HepG2 (cell line): ENCODE data around the gene SH3PXD2A. TPM values are rescaled to one million over a fixed set of nuclear protein-coding genes. Genes with fewer than 3 reads are reported as not detected.
A peak's percentile ranks its signal among the peaks of the same experiment; 100 is the strongest.

Source experiments
- ATAC-seq: fragments of 200-7000 bp; cut with Tn5 transposase; 3 replicates; pipeline ENCODE4 v1.9.1; 2020; ENCODE audit warnings: mild to moderate bottlenecking, moderate library complexity
- BruUV-seq: library from RNA; stranded (reverse); fragments of 400-500 nt; replicated peaks from 2 replicates; lab custom pipeline; 2021; lab: Mats Ljungman, UMichigan
- CTCF ChIA-PET: fragments of 300-600 bp; formaldehyde crosslinking; extraction: SDS; loops from one replicate; lab custom pipeline; 2021; ENCODE audit warnings: low total read pairs, inconsistent platforms, low intra/inter-chr PET ratio; lab: Yijun Ruan, JAX
- POLR2A ChIA-PET: fragments of 350-600 bp; sonication (Branson Sonifier 250); formaldehyde crosslinking; loops from one replicate; lab custom pipeline; 2020; ENCODE audit warnings: antibody characterized with exemption, inconsistent platforms; lab: Yijun Ruan, JAX
- DNase-seq: peaks from one replicate; pipeline ENCODE4 v3.0.0-alpha.2; 2015; ENCODE audit warnings: low spot score
- FAIRE-seq: peaks from 3 replicates; lab custom pipeline; 2011; peaks lifted over from hg19 to GRCh38; lab: Jason Lieb, UNC
- H2AFZ ChIP-seq: one replicate; pipeline ENCODE4 v1.6.1; 2011; ENCODE audit warnings: low read length, inconsistent platforms
- H3K27ac ChIP-seq: fragments of 300-600 bp; 3 replicates; pipeline ENCODE4 v1.8.0; 2011; ENCODE audit warnings: mixed run types, mild to moderate bottlenecking, mixed read lengths, low read length, inconsistent platforms; ENCODE audit not compliant: insufficient read depth; ENCODE audit errors: extremely low read length
- H3K27me3 ChIP-seq, 2 experiments: fragments of 200-600 bp in 1 of 2; 2 replicates in 1 of 2; 3 replicates in 1 of 2; pipeline versions ENCODE4 v1.6.0 to v1.8.0; 2011; ENCODE audit warnings: low read length in 2 of 2, mild to moderate bottlenecking in 2 of 2, moderate library complexity in 2 of 2, inconsistent platforms in 1 of 2; ENCODE audit not compliant: insufficient read depth in 2 of 2, control insufficient read depth in 1 of 2
- H3K36me3 ChIP-seq, 2 experiments: fragments of 200-600 bp in 1 of 2; replicated peaks in 1 of 2; 2 replicates in 1 of 2; 3 replicates in 1 of 2; pipeline versions ENCODE4 v1.5.1 to v1.8.0; 2011; ENCODE audit warnings: low read length in 2 of 2, inconsistent platforms in 1 of 2; ENCODE audit not compliant: insufficient read depth in 2 of 2, control insufficient read depth in 1 of 2
- H3K4me1 ChIP-seq: 2 replicates; pipeline ENCODE4 v1.5.1; 2012; ENCODE audit warnings: low read length, inconsistent platforms; ENCODE audit not compliant: insufficient read depth
- H3K4me2 ChIP-seq: 2 replicates; pipeline ENCODE4 v1.6.0; 2011; ENCODE audit warnings: low read depth, low read length, inconsistent platforms
- H3K4me3 ChIP-seq, 3 experiments: fragments of 200-600 bp in 1 of 3; sonication (generic), shearing (Covaris generic) in 1 of 3; replicated peaks in 1 of 3; 2 replicates each; pipeline ENCODE4 v1.5.1; 2011 to 2016; ENCODE audit warnings: low read length in 3 of 3, inconsistent platforms in 2 of 3, low read depth in 2 of 3, mild to moderate bottlenecking in 2 of 3, control low read depth in 1 of 3, mixed read lengths in 1 of 3; ENCODE audit not compliant: insufficient read depth in 1 of 3
- H3K79me2 ChIP-seq: one replicate; pipeline ENCODE4 v1.6.1; 2011; ENCODE audit warnings: low read length, inconsistent platforms; ENCODE audit not compliant: insufficient read depth
- H3K9ac ChIP-seq: 2 replicates; pipeline ENCODE4 v1.6.0; 2011; ENCODE audit warnings: mild to moderate bottlenecking, low read depth, low read length, inconsistent platforms; ENCODE audit not compliant: insufficient read depth
- H3K9me3 ChIP-seq: 2 replicates; pipeline ENCODE4 v1.5.1; 2012; ENCODE audit warnings: mild to moderate bottlenecking, low read length
- H4K20me1 ChIP-seq: 2 replicates; pipeline ENCODE4 v1.6.0; 2011; ENCODE audit warnings: inconsistent platforms, mild to moderate bottlenecking, low read length, moderate library complexity; ENCODE audit not compliant: insufficient read depth
- ATF6 ChIP-seq: sonication (generic); formaldehyde crosslinking; conservative IDR thresholded peaks from 2 replicates; pipeline ENCODE4 v1.4.0; 2020; ENCODE audit warnings: missing genetic modification reagents
- FOXM1 ChIP-seq: sonication (generic); formaldehyde crosslinking; IDR thresholded peaks from 2 replicates; pipeline ENCODE4 v1.5.0; 2020; ENCODE audit warnings: missing genetic modification reagents
- IKZF4 ChIP-seq: sonication (generic); formaldehyde crosslinking; IDR thresholded peaks from 2 replicates; pipeline ENCODE4 v1.5.1; 2020; ENCODE audit warnings: borderline replicate concordance, mild to moderate bottlenecking, low read depth, missing genetic modification reagents; ENCODE audit errors: not compliant biosample characterization
- KDM1A ChIP-seq: IDR thresholded peaks from 2 replicates; pipeline ENCODE4 v1.6.1; 2016; ENCODE audit warnings: missing compliant biosample characterization
- KLF11 ChIP-seq: IDR thresholded peaks from 2 replicates; pipeline ENCODE4 v1.6.1; 2016; ENCODE audit warnings: missing compliant biosample characterization
- NR2F1 ChIP-seq, 2 experiments: fragments of 450-650 bp in 1 of 2; formaldehyde crosslinking in 1 of 2; IDR thresholded peaks; 2 replicates each; pipeline versions ENCODE4 v1.5.0 to v1.6.1; 2016 to 2020; ENCODE audit warnings: mild to moderate bottlenecking in 1 of 2, missing compliant biosample characterization in 1 of 2, missing genetic modification reagents in 1 of 2, moderate library complexity in 1 of 2
- RARA ChIP-seq: IDR thresholded peaks from 2 replicates; pipeline ENCODE4 v1.6.1; 2016; ENCODE audit warnings: missing genetic modification reagents, missing compliant biosample characterization
- TBX2 ChIP-seq: sonication (generic); formaldehyde crosslinking; IDR thresholded peaks from 2 replicates; pipeline ENCODE4 v1.5.0; 2020; ENCODE audit warnings: missing genetic modification reagents, mild to moderate bottlenecking, borderline replicate concordance
- ZMYM3 ChIP-seq: sonication (generic); formaldehyde crosslinking; IDR thresholded peaks from 2 replicates; pipeline ENCODE4 v1.5.1; 2020; ENCODE audit warnings: mild to moderate bottlenecking, missing genetic modification reagents
- ZNF354B ChIP-seq: sonication (generic); formaldehyde crosslinking; IDR thresholded peaks from 2 replicates; pipeline ENCODE4 v1.8.0; 2022; ENCODE audit warnings: mild to moderate bottlenecking, missing genetic modification reagents
- ZNF598 ChIP-seq: sonication (generic); formaldehyde crosslinking; IDR thresholded peaks from 2 replicates; pipeline ENCODE4 v1.5.1; 2020; ENCODE audit warnings: mild to moderate bottlenecking, missing genetic modification reagents, borderline replicate concordance
- ZNF629 ChIP-seq: sonication (generic); formaldehyde crosslinking; conservative IDR thresholded peaks from 2 replicates; pipeline ENCODE4 v1.5.0; 2020; ENCODE audit warnings: missing genetic modification reagents
- ZNF792 ChIP-seq: IDR thresholded peaks from 2 replicates; pipeline ENCODE4 v1.6.1; 2016
- WGBS: methylation state at CpG from one replicate; pipeline ENCODE4 v1.1.6; 2017; ENCODE audit warnings: low lambda C conversion rate; 5-methylcytosine and 5-hydroxymethylcytosine counted together
- in situ Hi-C: cut with HindIII; loops from 2 replicates; pipeline ENCODE4 v1.10.0; 2017; ENCODE audit warnings: low pct_unique_long_range_greater_than_20kb; ENCODE audit not compliant: extremely low pct_ligation_motif_present
- intact Hi-C: fragments of 100-400 bp; cut with micrococcal nuclease; formaldehyde crosslinking; loops from one replicate; pipeline ENCODE4 v1.10.0; 2022; ENCODE audit not compliant: unreplicated experiment
- polyA plus RNA-seq, 8 experiments: library from polyadenylated mRNA; depleted of rRNA in 3 of 8; stranded (reverse) in 7 of 8; unstranded in 1 of 8; fragments of >200 nt; fragmentation: Illumina TruSeq in 4 of 8; extraction: Trizol in 4 of 8; gene quantifications; 2 replicates each; pipeline versions ENCODE4 v1.2.1 to v1.2.3, GENCODE V29; 2011 to 2016; ENCODE audit warnings: low read depth in 4 of 8, missing spikeins in 1 of 8, mixed read lengths in 1 of 8; ENCODE audit not compliant: insufficient read depth in 1 of 8
- total RNA-seq, 5 experiments: library from RNA; depleted of rRNA; stranded (reverse); fragments of >200 nt; fragmentation: Illumina TruSeq; extraction: Trizol; gene quantifications; 2 replicates each; pipeline ENCODE4 v1.2.3, GENCODE V29; 2016; ENCODE audit warnings: low read depth in 1 of 5

The SH3PXD2A gene
- total and polyA plus RNA-seq, 2 of the 13 experiments (the other 11 are each of a cell fraction or from before 2014, with no cell fraction given), result 11.1 to 11.3 TPM

- Histone ChIP-seq H3K4me2 (peak overlapping the region; percentile 19; the same call in 1 of the 2 replicates), H4K20me1 (no peaks in the 10 kb centered on the region), H3K36me3 (no peaks in the 10 kb centered on the region), H3K4me3 (no peak overlapping the region), H3K79me2 (no peaks in the 10 kb centered on the region), H3K27ac (no peak overlapping the region), H3K9me3 (no peaks in the 10 kb centered on the region), H2AFZ (no peak overlapping the region), H3K9ac (no peak overlapping the region), H3K27me3 (peaks cover 7 to 82% of the 10 kb centered on the region in 2 experiments; a peak in 4 of 5 replicates), H3K4me1 (peaks cover 69% of the 10 kb centered on the region)
- WGBS, result 10% methylated on average over 4 of the region's 7 CpGs
- CTCF ChIA-PET, result no interaction called here
- FAIRE-seq (no peak), ATAC-seq (no peak), DNase-seq (no peak)
- intact Hi-C loops, result no loop called here
- in situ Hi-C loops, result no loop called here
- no peak for TF ChIP-seq FOXM1 (CRISPR knock-in tag)
- TF ChIP-seq NR2F1 (CRISPR knock-in tag; IDR thresholded peaks at IDR 0.05), result no peak
- BruUV-seq, result no TSS peak
- POLR2A ChIA-PET, result no interaction called here
Observed at GRCh38 chr10:103573205-103573487, 282.2 kb downstream of the SH3PXD2A start.

- no peaks in the 10 kb centered on the region for H3K79me2 ChIP-seq
- H3K27ac ChIP-seq, result no peak overlapping the region
- no peaks in the 10 kb centered on the region for H3K36me3 ChIP-seq
- no TSS peak for BruUV-seq
- no peak overlapping the region for H2AFZ ChIP-seq
- H3K27me3 ChIP-seq, result peaks cover 10 to 83% of the 10 kb centered on the region in 2 experiments; a peak in 4 of 5 replicates
- no peak overlapping the region for H3K9ac ChIP-seq
- FAIRE-seq, result no peak
- no peaks in the 10 kb centered on the region for H4K20me1 ChIP-seq
- ChIA-PET POLR2A (no interaction called here), CTCF (no interaction called here)
- TF ChIP-seq TBX2 (CRISPR knock-in tag), result no peak
- 0 out of 2 replicates have a peak, but pooled peaks have one; percentile 34 for TF ChIP-seq KDM1A
- TF ChIP-seq KLF11, result no peak
- TF ChIP-seq IKZF4, result no peak
- no peak for TF ChIP-seq ZNF354B (CRISPR knock-in tag)
- no peak for TF ChIP-seq ZNF598 (CRISPR knock-in tag)
- peak; percentile 87 for TF ChIP-seq ZNF629 (CRISPR knock-in tag)
- TF ChIP-seq ATF6 (CRISPR knock-in tag), result no peak
- peak; percentile 74 for TF ChIP-seq ZMYM3 (CRISPR knock-in tag)
- TF ChIP-seq RARA (CRISPR knock-in tag), result no peak
- peak; percentile 96; the same call in 1 of the 2 replicates for TF ChIP-seq ZNF792 (CRISPR knock-in tag)
- in situ Hi-C loops, result no loop called here
- peak overlapping the region; percentile 19; the same call in 1 of the 2 replicates for H3K4me2 ChIP-seq
- ATAC-seq, result no peak
- H3K4me3 ChIP-seq, result no peak overlapping the region
- WGBS, result 44% methylated on average over 8 of the region's 10 CpGs
- peaks cover 64% of the 10 kb centered on the region for H3K4me1 ChIP-seq
- DNase-seq, result no peak
- intact Hi-C loops, result no loop called here
- H3K9me3 ChIP-seq, result no peaks in the 10 kb centered on the region
Observed at GRCh38 chr10:103572347-103573204, 282.8 kb downstream of the SH3PXD2A start.
